ENCODE results near the gene NAALADL2.

GRCh38 chr3:175743733-175744400, 884.7 kb downstream of the NAALADL2 start:
- TF ChIP-seq CTCF (IDR thresholded peaks at IDR 0.05; ENCODE audit: insufficient read depth, low read length, poor library complexity, severe bottlenecking): no peak
- no peak for TF ChIP-seq EZH2phosphoT487 (conservative IDR thresholded peaks at IDR 0.05; ENCODE audit: low read length)
